Vagina (tissue), 2 donors: Measurements from ENCODE around the gene UBE2F.

ENCODE experiments used
- CTCF ChIP-seq, 3 experiments: fragments of 450-650 bp in 2 of 3; fragments of 200-600 bp in 1 of 3; sonication (generic) in 1 of 3; IDR thresholded peaks; one replicate each; pipeline ENCODE4 v1.5.1; 2017 to 2019; ENCODE audit warnings: antibody characterized with exemption in 3 of 3, mild to moderate bottlenecking in 2 of 3, moderate library complexity in 2 of 3
- POLR2A ChIP-seq, 2 donors: fragments of 450-650 bp; IDR thresholded peaks; one replicate each; pipeline ENCODE4 v1.6.1; 2017; ENCODE audit warnings: antibody characterized with exemption in 2 of 2, mild to moderate bottlenecking in 2 of 2, moderate library complexity in 2 of 2
- POLR2AphosphoS5 ChIP-seq, 2 donors: sonication (generic); formaldehyde crosslinking; IDR thresholded peaks; one replicate each; pipeline ENCODE4 v1.9.0; 2017; ENCODE audit warnings: antibody characterized with exemption in 2 of 2, mild to moderate bottlenecking in 2 of 2, low read depth in 1 of 2; ENCODE audit not compliant: insufficient read depth in 1 of 2

DNA sequence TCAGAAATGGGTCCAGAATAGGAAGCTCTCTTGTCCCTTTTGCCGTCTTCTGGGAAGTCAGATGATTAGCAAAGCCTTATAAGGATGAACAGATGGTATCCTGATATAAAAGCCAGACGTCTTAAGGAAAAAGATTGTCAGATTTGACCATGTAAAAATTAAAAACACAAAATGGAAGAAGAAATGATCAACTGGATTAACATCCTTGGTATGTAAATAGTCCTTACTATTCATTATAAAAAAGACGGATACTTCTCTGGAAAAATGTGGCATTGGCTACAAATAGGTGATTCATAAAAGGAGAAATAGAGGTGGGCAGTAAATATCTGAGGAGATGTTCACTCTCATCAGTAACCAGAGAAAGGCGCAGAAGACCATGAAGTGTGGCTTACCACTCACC lies 60.2 kb downstream of the UBE2F start:
- TF ChIP-seq CTCF (IDR thresholded peaks at IDR 0.05) (no peak), POLR2A (IDR thresholded peaks at IDR 0.05) (no peak), POLR2AphosphoS5 (IDR thresholded peaks at IDR 0.05; ENCODE audit: insufficient read depth in 1 of 2, low read depth in 1 of 2) (no peak)
